ENCODE data around the gene TEDC2. TPM values are rescaled to one million over a fixed set of nuclear protein-coding genes. Genes with fewer than 3 reads are reported as not detected.
A peak's percentile ranks its signal among the peaks of the same experiment; 100 is the strongest.

TEDC2 gene
- total and polyA plus RNA-seq, 10 of the 15 experiments (the other 5 are each of a cell fraction or from before 2014, with no cell fraction given) = 0.23 to 47.9 (median 19.1) TPM

GRCh38 chr16:2422123-2422867 lies 37.6 kb upstream of the TEDC2 start:
- Histone ChIP-seq H3K27ac (ENCODE audit: control insufficient read depth, insufficient read depth) (no peak overlapping the region), H3K9me3 (replicated peaks; ENCODE audit: control insufficient read depth, insufficient read depth, low read length) (no peaks in the 10 kb centered on the region), H3K36me3 (ENCODE audit: control insufficient read depth in 2 of 2, insufficient read depth in 2 of 2, low read length in 1 of 2) (no peaks in the 10 kb centered on the region), H2AFZ (ENCODE audit: control insufficient read depth, low read depth, low read length) (peak overlapping the region; percentile 30; the same call in 1 of the 2 replicates), H3K4me1 (ENCODE audit: control insufficient read depth, insufficient read depth, low read length) (no peaks in the 10 kb centered on the region), H3K4me2 (ENCODE audit: control insufficient read depth, insufficient read depth) (no peak overlapping the region), H3K9ac (ENCODE audit: control insufficient read depth, insufficient read depth, low read length) (no peak overlapping the region), H4K20me1 (ENCODE audit: control insufficient read depth, insufficient read depth) (no peaks in the 10 kb centered on the region), H3K79me2 (ENCODE audit: control insufficient read depth, insufficient read depth, low read length) (no peaks in the 10 kb centered on the region), H3K4me3 (no peak overlapping the region), H3K27me3 (replicated peaks in 1 of 2; ENCODE audit: control insufficient read depth in 2 of 2, insufficient read depth in 2 of 2, low read length in 1 of 2) (no peaks in the 10 kb centered on the region)
- ChIA-PET SMC1A (ENCODE audit: uncharacterized antibody, unreplicated experiment) (interaction anchor here (0.9 kb wide), 1 partner anchor 65 kb away, joined by 3 read pairs; no protein-coding TSS in a partner anchor), CTCF (interaction anchor here (1.1 to 2.1 kb wide), 3 partner anchors 9 to 125 kb away, joined by 3 to 11 read pairs (median 3); no protein-coding TSS in a partner anchor), POLR2A (no interaction called here), RAD21 (ENCODE audit: unreplicated experiment) (no interaction called here)
- 77% methylated on average over 7 of the region's 7 CpGs for WGBS (ENCODE audit: insufficient coverage, insufficient replicate concordance, low lambda C conversion rate, missing lambda C conversion rate)
- intact Hi-C loops (cut with micrococcal nuclease; ENCODE audit: unreplicated experiment) = loop anchor here (2.0 kb wide), 1 partner anchor 81 kb away; the partner anchor contains the start of gene ABCA3
- BruUV-seq (replicated peaks) = no TSS peak
- in situ Hi-C loops (cut with MboI) = no loop called here
- TF ChIP-seq SMAD5 (IDR thresholded peaks at IDR 0.05; ENCODE audit: low read depth) (no peak), NKRF (conservative IDR thresholded peaks at IDR 0.05) (no peak), HCFC1 (IDR thresholded peaks at IDR 0.05; ENCODE audit: low read length) (no peak), NR2C1 (IDR thresholded peaks at IDR 0.05) (no peak), HDGF (IDR thresholded peaks at IDR 0.05) (no peak), RAD51 (IDR thresholded peaks at IDR 0.05) (no peak), SPI1 (IDR thresholded peaks at IDR 0.05; ENCODE audit: borderline replicate concordance, insufficient read depth, low read depth, low read length) (no peak), WRNIP1 (IDR thresholded peaks at IDR 0.05; ENCODE audit: borderline replicate concordance, low read depth, low read length) (no peak), EGR1 (IDR thresholded peaks at IDR 0.05; ENCODE audit: borderline replicate concordance in 1 of 2, low read depth in 2 of 2, low read length in 2 of 2) (no peak), USF2 (IDR thresholded peaks at IDR 0.05; ENCODE audit: borderline replicate concordance, low read depth, low read length) (no peak), ZNF207 (IDR thresholded peaks at IDR 0.05; ENCODE audit: borderline replicate concordance) (no peak), MLLT1 (IDR thresholded peaks at IDR 0.05) (no peak), SRF (IDR thresholded peaks at IDR 0.05; ENCODE audit: low read depth in 2 of 2, low read length in 2 of 2) (no peak)
- DNase-seq (ENCODE audit: low read depth, low spot score) = no peak
- peak; percentile 81 for ATAC-seq
- FAIRE-seq = peak; percentile 75

All from GM12878 (cell line).